MM.1S (cell line): ENCODE data around the gene XRCC6.

Experiments
- DNase-seq: peaks from one replicate; pipeline ENCODE4 v3.0.0-alpha.2; 2015
- H2AFZ ChIP-seq: fragments of 300-600 bp; sonication (generic); 2 replicates; pipeline ENCODE4 v1.6.0; 2016; ENCODE audit warnings: antibody characterized with exemption, low read length
- H3F3A ChIP-seq: fragments of 300-600 bp; sonication (generic); 2 replicates; pipeline ENCODE4 v1.6.1; 2016; ENCODE audit warnings: mild to moderate bottlenecking, antibody characterized with exemption, low read length, moderate library complexity, mixed read lengths; ENCODE audit not compliant: insufficient read depth
- H3K27ac ChIP-seq: fragments of 300-600 bp; sonication (generic); 2 replicates; pipeline ENCODE4 v1.5.1; 2016; ENCODE audit warnings: mild to moderate bottlenecking, low read length
- H3K27me3 ChIP-seq: fragments of 300-600 bp; sonication (generic); replicated peaks from 2 replicates; pipeline ENCODE4 v1.6.0; 2016; ENCODE audit warnings: low read length; ENCODE audit not compliant: insufficient read depth
- H3K36me3 ChIP-seq: fragments of 300-600 bp; sonication (generic); replicated peaks from 2 replicates; pipeline ENCODE4 v1.6.1; 2016; ENCODE audit warnings: mild to moderate bottlenecking, low read length, mixed read lengths; ENCODE audit not compliant: insufficient read depth
- H3K4me1 ChIP-seq: fragments of 300-600 bp; sonication (generic); 2 replicates; pipeline ENCODE4 v1.6.1; 2016; ENCODE audit warnings: low read length, mixed read lengths
- H3K4me2 ChIP-seq: fragments of 300-600 bp; sonication (generic); 2 replicates; pipeline ENCODE4 v1.6.0; 2016; ENCODE audit warnings: low read depth, low read length
- H3K4me3 ChIP-seq: fragments of 300-600 bp; sonication (generic); 2 replicates; pipeline ENCODE4 v1.5.1; 2016; ENCODE audit warnings: low read length, mixed read lengths
- H3K79me2 ChIP-seq: fragments of 300-600 bp; sonication (generic); 2 replicates; pipeline ENCODE4 v1.6.1; 2016; ENCODE audit warnings: mixed run types, low read length, mixed read lengths
- H3K9ac ChIP-seq: fragments of 300-600 bp; sonication (generic); 2 replicates; pipeline ENCODE4 v1.6.1; 2016; ENCODE audit warnings: low read length, mixed read lengths
- H3K9me2 ChIP-seq: fragments of 300-600 bp; sonication (generic); replicated peaks from 2 replicates; pipeline ENCODE4 v1.6.1; 2016; ENCODE audit warnings: mild to moderate bottlenecking, low read length, mixed read lengths; ENCODE audit not compliant: insufficient read depth
- H3K9me3 ChIP-seq: fragments of 300-600 bp; sonication (generic); replicated peaks from 2 replicates; pipeline ENCODE4 v1.6.1; 2016; ENCODE audit warnings: mild to moderate bottlenecking, low read length, mixed read lengths; ENCODE audit not compliant: insufficient read depth
- H4K20me1 ChIP-seq: fragments of 300-600 bp; sonication (generic); 2 replicates; pipeline ENCODE4 v1.6.1; 2016; ENCODE audit warnings: mild to moderate bottlenecking, low read length, moderate library complexity, mixed read lengths; ENCODE audit not compliant: insufficient read depth
- EZH2 ChIP-seq: fragments of 300-600 bp; sonication (generic); optimal IDR thresholded peaks from 2 replicates; pipeline ENCODE3; 2017; ENCODE audit warnings: low read depth, mild to moderate bottlenecking, antibody characterized with exemption, low read length, mixed read lengths
- EZH2phosphoT487 ChIP-seq: fragments of 300-600 bp; sonication (generic); IDR thresholded peaks from 2 replicates; pipeline ENCODE4 v1.6.1; 2018; ENCODE audit warnings: antibody characterized with exemption, low read length
- TF ChIP-seq, protein P1 (sequence below): fragments of 300-600 bp; sonication (generic); IDR thresholded peaks from 2 replicates; pipeline ENCODE4 v1.5.1; 2016; ENCODE audit warnings: antibody characterized with exemption, low read length, mixed read lengths

The XRCC6 gene

DNA sequence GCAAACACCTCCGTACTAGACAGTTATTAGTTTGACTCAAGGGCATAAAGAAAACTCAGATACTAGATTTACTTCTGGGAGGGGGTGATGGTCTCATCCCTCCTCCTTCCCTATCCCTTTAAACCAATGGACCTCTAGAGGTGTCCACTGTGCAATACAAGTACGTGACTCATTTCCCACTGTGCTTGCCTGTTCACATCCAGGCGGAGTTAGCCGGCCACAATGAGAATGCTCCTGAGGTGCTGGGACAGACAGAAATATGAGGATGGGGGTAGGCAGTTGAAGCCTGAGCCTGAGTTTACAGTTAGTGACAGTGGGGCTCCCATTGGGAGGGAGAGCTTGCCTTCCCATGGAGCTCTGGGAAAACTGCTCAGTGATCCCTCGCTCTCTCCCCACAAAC, 23.0 kb upstream of the XRCC6 start:
- no peaks in the 10 kb centered on the region for H3K9me3 ChIP-seq
- no peak overlapping the region for H3K4me2 ChIP-seq
- TF ChIP-seq EZH2phosphoT487, result no peak
- TF ChIP-seq, protein P1, sequence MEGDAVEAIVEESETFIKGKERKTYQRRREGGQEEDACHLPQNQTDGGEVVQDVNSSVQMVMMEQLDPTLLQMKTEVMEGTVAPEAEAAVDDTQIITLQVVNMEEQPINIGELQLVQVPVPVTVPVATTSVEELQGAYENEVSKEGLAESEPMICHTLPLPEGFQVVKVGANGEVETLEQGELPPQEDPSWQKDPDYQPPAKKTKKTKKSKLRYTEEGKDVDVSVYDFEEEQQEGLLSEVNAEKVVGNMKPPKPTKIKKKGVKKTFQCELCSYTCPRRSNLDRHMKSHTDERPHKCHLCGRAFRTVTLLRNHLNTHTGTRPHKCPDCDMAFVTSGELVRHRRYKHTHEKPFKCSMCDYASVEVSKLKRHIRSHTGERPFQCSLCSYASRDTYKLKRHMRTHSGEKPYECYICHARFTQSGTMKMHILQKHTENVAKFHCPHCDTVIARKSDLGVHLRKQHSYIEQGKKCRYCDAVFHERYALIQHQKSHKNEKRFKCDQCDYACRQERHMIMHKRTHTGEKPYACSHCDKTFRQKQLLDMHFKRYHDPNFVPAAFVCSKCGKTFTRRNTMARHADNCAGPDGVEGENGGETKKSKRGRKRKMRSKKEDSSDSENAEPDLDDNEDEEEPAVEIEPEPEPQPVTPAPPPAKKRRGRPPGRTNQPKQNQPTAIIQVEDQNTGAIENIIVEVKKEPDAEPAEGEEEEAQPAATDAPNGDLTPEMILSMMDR, result no peak
- no peak for TF ChIP-seq EZH2
- no peak overlapping the region for H3K27ac ChIP-seq
- no peak overlapping the region for H2AFZ ChIP-seq
- no peaks in the 10 kb centered on the region for H3K79me2 ChIP-seq
- no peaks in the 10 kb centered on the region for H3K36me3 ChIP-seq
- no peak for DNase-seq
- no peak overlapping the region for H3K9ac ChIP-seq
- no peaks in the 10 kb centered on the region for H3K4me1 ChIP-seq
- no peak overlapping the region for H3K4me3 ChIP-seq
- H4K20me1 ChIP-seq, result no peaks in the 10 kb centered on the region
- no peaks in the 10 kb centered on the region for H3F3A ChIP-seq
- H3K27me3 ChIP-seq, result no peaks in the 10 kb centered on the region
- H3K9me2 ChIP-seq, result no peaks in the 10 kb centered on the region

DNA sequence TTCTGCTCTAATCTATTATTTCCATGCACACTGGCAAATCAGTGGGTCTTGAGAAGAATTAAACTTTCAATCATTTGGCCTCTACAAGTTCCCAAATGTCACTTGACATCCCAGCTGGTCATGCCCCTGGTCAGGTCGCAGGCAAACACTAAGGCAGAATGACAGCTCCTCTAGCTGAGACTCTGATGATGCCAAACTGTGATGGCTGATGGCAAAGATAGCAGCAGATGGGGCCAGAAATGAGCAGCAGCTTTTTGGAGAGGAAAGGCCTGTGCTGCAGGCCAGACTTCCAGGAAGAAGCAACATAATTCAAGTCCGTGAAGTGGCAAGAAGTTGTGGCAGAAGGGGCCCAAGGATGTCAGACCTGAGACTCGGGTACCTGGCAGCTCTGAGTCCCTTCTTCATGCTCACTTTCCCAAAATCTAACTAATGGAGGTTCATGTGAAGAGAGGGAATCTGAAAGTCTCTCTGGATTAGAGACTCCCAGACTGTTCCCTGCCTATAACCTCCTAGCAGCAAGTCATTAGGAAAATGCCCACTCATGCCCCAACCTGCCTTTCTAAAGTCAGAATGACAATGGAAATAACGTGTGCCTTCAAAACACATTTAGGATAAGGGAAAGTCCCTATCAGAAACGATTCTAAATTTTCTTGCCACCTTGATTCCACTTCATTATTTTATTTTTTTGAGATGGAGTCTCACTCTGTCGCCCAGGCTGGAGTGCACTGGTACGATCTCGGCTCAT, 22.0 kb upstream of the XRCC6 start:
- no peak overlapping the region for H3K27ac ChIP-seq
- no peak overlapping the region for H2AFZ ChIP-seq
- H3K4me2 ChIP-seq, result no peak overlapping the region
- H3K27me3 ChIP-seq, result no peaks in the 10 kb centered on the region
- DNase-seq, result no peak
- no peaks in the 10 kb centered on the region for H3K9me3 ChIP-seq
- no peak overlapping the region for H3K9ac ChIP-seq
- H3F3A ChIP-seq, result no peaks in the 10 kb centered on the region
- H3K36me3 ChIP-seq, result no peaks in the 10 kb centered on the region
- H3K9me2 ChIP-seq, result no peaks in the 10 kb centered on the region
- no peaks in the 10 kb centered on the region for H3K79me2 ChIP-seq
- H4K20me1 ChIP-seq, result no peaks in the 10 kb centered on the region
- H3K4me1 ChIP-seq, result no peaks in the 10 kb centered on the region
- TF ChIP-seq EZH2phosphoT487 (no peak), EZH2 (no peak)
- TF ChIP-seq, protein P1, result no peak
- H3K4me3 ChIP-seq, result no peak overlapping the region

DNA sequence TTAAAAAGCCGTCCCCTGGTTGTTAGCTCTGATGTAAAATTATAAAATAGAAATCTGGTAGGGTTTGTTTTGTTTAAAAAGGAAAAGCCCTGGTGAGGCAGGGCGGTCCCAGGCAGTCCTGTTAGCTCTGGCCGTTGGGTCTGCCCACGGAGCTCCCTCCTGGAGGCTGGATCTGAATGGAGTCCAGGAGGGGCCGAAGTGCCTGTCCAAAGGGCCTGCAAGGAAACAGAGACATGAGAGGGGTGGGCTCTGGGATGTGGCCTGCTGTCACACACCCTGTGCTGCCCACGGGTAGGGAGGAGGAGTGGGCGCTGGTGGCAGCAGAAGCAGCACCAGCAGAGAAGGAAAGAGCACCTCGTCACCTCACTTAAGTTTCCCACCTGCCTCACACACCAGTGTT, 20.1 kb upstream of the XRCC6 start:
- Histone ChIP-seq H3K36me3 (no peaks in the 10 kb centered on the region; the same call in 1 of the 2 replicates), H2AFZ (no peak overlapping the region), H3K4me1 (no peaks in the 10 kb centered on the region), H3K79me2 (no peaks in the 10 kb centered on the region), H3K9ac (no peak overlapping the region), H3K4me3 (no peak overlapping the region), H3K9me2 (no peaks in the 10 kb centered on the region), H4K20me1 (no peaks in the 10 kb centered on the region), H3K27ac (no peak overlapping the region), H3K27me3 (no peaks in the 10 kb centered on the region), H3F3A (no peaks in the 10 kb centered on the region; the same call in 1 of the 2 replicates), H3K4me2 (no peak overlapping the region), H3K9me3 (no peaks in the 10 kb centered on the region)
- TF ChIP-seq, protein P1, result no peak
- TF ChIP-seq EZH2, result no peak
- TF ChIP-seq EZH2phosphoT487, result no peak
- DNase-seq, result no peak
